NCI-H128 (cell line): Measurements from ENCODE around the gene RAB11FIP4.

ENCODE experiments used
- DNase-seq: peaks from one replicate; lab custom pipeline; 2025; ENCODE audit not compliant: unreplicated experiment; lab: John Stamatoyannopoulos, UW

RAB11FIP4 gene

GRCh38 chr17:31495022-31495885, 103.8 kb downstream of the RAB11FIP4 start:
- no peak for DNase-seq

GRCh38 chr17:31496097-31496496, 104.6 kb downstream of the RAB11FIP4 start:
- no peak for DNase-seq

DNA sequence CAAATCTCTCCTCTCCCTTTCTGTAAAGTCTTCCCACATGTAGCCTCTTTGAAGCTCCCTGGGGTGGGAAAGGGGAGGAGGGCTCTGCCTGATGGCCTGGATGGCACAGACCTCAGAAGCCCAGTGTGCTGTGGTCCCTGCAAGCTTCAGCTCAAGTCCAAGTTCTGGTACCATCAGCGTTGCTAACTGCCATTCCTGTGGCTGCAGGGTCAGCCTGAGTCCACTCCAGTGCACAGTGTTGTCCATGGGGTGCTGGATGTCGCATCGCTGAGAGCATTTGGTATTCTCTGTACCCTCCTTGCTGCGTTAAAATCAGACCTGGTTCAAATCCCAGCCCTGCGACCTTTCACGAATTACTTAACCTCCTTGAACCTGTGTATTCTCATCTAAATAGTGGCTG, 105.1 kb downstream of the RAB11FIP4 start:
- DNase-seq, result no peak

DNA sequence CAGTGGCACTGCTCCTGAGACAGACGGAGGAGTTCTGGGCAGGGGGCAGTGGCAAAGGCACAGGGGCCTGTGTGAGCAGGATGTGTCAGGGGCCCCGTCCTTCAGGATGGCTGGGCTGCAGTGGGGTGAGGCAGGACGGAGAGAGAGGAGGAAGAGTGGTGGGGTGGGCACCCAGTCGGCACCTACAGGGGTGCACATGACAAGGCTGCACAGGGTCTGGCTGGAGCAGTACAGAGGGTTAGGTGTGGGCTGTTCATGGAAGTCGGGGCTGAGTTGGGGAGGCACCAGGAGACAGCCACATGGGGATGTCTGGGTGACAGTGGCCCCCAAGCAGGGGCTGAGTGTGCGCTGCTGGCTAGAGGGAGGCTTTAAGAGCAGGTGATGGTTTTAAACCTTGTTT, 106.0 kb downstream of the RAB11FIP4 start:
- no peak for DNase-seq

- no peak for DNase-seq
Observed at GRCh38 chr17:31497994-31498826, 106.7 kb downstream of the RAB11FIP4 start.

DNA sequence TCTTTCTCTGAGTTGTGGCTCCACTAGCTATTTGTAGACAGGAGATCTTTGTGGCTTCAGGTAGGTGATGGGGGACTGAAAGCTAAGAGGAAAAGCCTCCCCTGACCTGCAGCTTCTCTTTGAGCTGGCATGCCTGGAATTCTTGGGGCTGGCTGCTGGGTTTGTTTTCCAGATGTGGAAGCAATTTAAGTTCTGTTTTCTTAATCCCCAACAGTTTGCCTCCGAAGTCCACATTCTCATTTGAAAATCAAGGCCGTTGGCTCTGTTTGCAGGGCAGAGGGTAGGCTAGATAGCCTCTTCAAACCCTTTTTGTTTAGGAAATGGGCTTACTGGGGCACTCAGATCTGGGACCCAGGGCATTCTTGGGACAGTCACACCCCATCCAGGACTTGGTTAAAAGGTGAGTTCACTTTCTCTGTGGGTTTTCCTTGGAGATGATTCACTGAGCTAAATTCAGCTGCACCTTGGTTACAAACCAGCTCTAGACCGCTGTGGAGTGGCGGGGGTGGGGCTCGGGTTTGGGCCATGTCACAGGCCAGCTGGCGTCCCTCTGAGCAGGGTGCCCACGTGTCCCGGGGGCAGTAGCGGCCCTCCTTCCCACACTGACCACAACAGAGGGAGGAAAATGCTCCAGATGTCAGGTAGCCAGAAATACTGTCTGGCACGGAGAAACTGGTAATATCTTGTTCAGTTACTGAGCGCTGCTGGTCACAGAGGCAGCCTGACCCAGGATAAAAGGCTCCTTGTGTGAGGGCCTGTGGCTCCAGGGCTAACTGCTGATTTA, 108.5 kb downstream of the RAB11FIP4 start:
- no peak for DNase-seq

- no peak for DNase-seq
Observed at GRCh38 chr17:31506517-31506916, 115.0 kb downstream of the RAB11FIP4 start.

- no peak for DNase-seq
Observed at GRCh38 chr17:31508288-31509094, 117.0 kb downstream of the RAB11FIP4 start.

GRCh38 chr17:31509095-31509804, 117.8 kb downstream of the RAB11FIP4 start:
- DNase-seq, result no peak

DNA sequence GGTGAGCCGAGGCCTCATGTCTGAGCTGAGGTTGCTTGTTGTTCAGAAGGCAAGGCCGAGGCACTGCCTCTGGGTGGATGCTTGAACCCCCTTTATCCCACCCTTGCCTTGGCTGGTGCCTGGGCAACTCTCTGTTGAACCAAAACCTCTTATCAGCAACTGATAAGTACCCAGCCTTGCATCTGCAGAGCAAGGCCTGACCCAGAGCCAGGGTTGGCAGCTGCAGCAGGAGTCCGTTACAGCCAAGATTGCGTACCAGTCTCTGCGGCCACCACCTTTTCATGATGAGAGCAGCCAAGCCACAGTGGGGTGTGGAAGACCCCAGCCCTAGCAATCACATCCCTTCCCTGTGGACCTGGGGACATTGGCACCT, 118.3 kb downstream of the RAB11FIP4 start:
- no peak for DNase-seq

GRCh38 chr17:31510308-31511194, 119.1 kb downstream of the RAB11FIP4 start:
- DNase-seq, result no peak

DNA sequence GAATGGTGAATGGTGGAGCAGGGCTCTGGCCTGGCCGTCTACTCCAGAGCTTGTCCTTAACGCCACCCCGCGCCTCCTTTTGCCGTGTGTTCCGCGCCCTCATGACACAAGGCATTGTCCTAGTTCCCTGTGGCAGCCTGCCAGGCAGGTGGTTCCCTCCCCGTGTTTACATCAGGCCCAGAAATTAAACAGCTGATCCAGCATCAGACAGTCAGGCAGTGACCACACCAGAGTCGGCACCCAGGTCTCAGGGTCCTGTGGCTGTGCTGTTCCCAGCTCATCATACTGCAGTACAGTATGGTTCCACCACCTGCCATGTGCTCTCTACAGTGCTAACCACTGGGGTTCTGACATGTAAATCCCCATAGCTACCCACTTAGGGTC, 119.7 kb downstream of the RAB11FIP4 start:
- DNase-seq, result no peak

GRCh38 chr17:31511580-31511979, 120.1 kb downstream of the RAB11FIP4 start:
- DNase-seq, result no peak

DNA sequence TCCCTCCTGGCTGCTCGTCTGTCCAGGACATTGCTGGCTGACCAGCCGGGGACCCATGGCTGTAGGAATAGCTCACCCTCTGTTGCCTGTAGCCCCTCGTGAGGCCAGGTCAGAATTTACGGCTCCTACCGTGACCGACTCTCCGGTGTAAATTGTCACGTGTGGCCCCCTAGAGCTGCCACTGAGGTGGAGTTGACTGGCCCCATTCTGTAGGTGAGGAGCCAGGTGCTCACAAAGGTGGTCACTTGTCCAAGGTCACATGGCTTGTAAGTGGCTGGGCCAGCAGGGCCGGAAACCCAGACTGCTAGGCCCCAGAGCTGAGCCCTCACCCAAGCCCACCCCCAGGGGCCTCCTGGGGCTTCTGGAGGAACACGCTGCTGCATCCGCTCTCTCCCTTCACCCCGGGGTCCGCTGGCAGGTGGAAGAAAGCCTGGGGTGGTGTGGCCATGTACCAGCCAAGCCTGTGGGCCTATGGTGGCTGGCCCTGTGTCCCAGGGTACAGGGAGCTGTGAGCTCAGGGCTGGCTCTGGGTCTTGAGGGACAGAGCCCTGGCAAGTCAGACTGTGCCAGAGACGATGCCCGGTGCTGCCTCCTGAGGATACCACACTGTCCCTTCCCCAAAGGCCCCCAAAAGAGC, 120.7 kb downstream of the RAB11FIP4 start:
- DNase-seq, result no peak

- no peak for DNase-seq
Observed at GRCh38 chr17:31512796-31513195, 121.3 kb downstream of the RAB11FIP4 start.

DNA sequence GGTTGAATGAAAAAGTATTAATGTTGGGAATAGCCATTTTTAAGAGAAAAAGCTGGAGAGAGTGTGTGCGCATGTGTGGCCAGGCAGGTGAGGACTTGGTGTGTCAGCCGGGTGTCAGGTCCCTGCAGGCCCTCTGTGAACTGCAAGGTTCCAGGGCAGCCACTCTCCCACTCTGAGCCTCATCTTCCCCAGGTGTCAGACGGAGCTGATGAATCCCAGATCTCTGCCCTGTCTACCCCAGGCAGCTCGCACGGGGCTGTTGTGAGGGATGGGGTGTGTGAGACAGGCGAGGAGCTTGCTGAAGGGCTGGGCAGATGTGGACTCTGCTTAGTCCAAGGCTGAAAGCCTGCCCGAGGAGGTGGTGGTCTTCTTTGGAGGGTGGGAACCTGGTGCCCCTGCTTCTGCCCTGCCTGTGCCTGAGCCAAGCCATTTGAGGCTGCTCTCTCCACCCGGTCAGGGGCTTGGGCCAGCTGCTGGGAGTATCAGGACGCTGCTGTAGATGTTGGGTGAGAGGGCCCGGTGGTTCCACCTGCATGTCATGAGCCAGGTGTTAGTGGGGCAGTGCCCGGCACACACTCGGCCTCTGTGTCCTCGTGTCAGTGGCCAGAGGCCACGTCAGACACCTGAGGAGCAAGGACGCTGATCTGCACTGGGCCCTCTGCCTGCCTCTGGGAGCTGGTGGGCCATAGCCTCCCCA, 122.4 kb downstream of the RAB11FIP4 start:
- DNase-seq, result no peak

- no peak for DNase-seq
Observed at GRCh38 chr17:31515267-31515666, 123.8 kb downstream of the RAB11FIP4 start.

- no peak for DNase-seq
Observed at GRCh38 chr17:31517524-31517923, 126.0 kb downstream of the RAB11FIP4 start.
